GM12873 (cell line): ENCODE measurements around the gene SLC38A3.

Experiments used
- CTCF ChIP-seq: IDR thresholded peaks from 2 replicates; pipeline ENCODE4 v1.5.1; 2012; ENCODE audit warnings: low read depth, mild to moderate bottlenecking, moderate library complexity, low read length, control low read depth; ENCODE audit not compliant: insufficient read depth; ENCODE audit errors: missing control alignments

Gene SLC38A3

GRCh38 chr3:50243543-50243895 is 38.4 kb downstream of the SLC38A3 start:
- TF ChIP-seq CTCF: no peak

GRCh38 chr3:50245251-50245745 is 40.2 kb downstream of the SLC38A3 start:
- no peak for TF ChIP-seq CTCF

- TF ChIP-seq CTCF: peak; percentile 97
Measured at GRCh38 chr3:50245831-50246516, 40.9 kb downstream of the SLC38A3 start.

GRCh38 chr3:50246517-50246954 is 41.5 kb downstream of the SLC38A3 start:
- no peak for TF ChIP-seq CTCF

- no peak for TF ChIP-seq CTCF
Measured at GRCh38 chr3:50248387-50248786, 43.3 kb downstream of the SLC38A3 start.

- no peak for TF ChIP-seq CTCF
Measured at GRCh38 chr3:50249457-50249856, 44.4 kb downstream of the SLC38A3 start.

GRCh38 chr3:50250514-50250913 is 45.4 kb downstream of the SLC38A3 start:
- TF ChIP-seq CTCF: no peak
